ENCODE data around the gene OPN1SW. TPM values are rescaled to one million over a fixed set of nuclear protein-coding genes. Genes with fewer than 3 reads are reported as not detected.

OPN1SW gene
- total RNA-seq, 1 donor from 2014 or later: not detected

- DNase-seq: no peak
Measured at GRCh38 chr7:128731184-128731583, 44.4 kb downstream of the OPN1SW start.

- DNase-seq: no peak
Measured at GRCh38 chr7:128729494-128729893, 46.1 kb downstream of the OPN1SW start.

GRCh38 chr7:128728598-128728997 is 47.0 kb downstream of the OPN1SW start:
- DNase-seq: no peak

- no peak for DNase-seq
Measured at GRCh38 chr7:128727239-128727638, 48.4 kb downstream of the OPN1SW start.

- no peak for DNase-seq
Measured at GRCh38 chr7:128726737-128727072, 48.9 kb downstream of the OPN1SW start.

GRCh38 chr7:128726059-128726736 is 49.4 kb downstream of the OPN1SW start:
- no peak for DNase-seq

- DNase-seq: no peak
Measured at GRCh38 chr7:128725531-128725930, 50.1 kb downstream of the OPN1SW start.

- DNase-seq: no peak
Measured at GRCh38 chr7:128724743-128725142, 50.9 kb downstream of the OPN1SW start.

Other genes with a start within 250 kb of the OPN1SW start
- gene GARIN1A, start 103.5 kb downstream of the OPN1SW start, total RNA-seq: 0.14 and 0.17 TPM in 2 replicates
- 421 and 506 TPM in 2 replicates for gene CALU, start 36.4 kb downstream of the OPN1SW start, total RNA-seq
- 0.88 and 1.7 TPM in 2 replicates for gene CCDC136, start 16.2 kb upstream of the OPN1SW start, total RNA-seq
- gene FLNC, start 54.6 kb upstream of the OPN1SW start, total RNA-seq: 117 and 331 TPM in 2 replicates
- gene ATP6V1F, start 87.1 kb upstream of the OPN1SW start, total RNA-seq: 86.5 and 93.1 TPM in 2 replicates
- 0.17 TPM in 1 of 2 replicates, not detected in the other for gene KCP, start 134.9 kb upstream of the OPN1SW start, total RNA-seq
- gene IRF5, start 162.1 kb upstream of the OPN1SW start, total RNA-seq: 0.09 and 0.17 TPM in 2 replicates

Measured in dermis blood vessel endothelial cell (primary cell).